Effector CD8-positive, alpha-beta T cell (primary cell): ENCODE data around the gene TASP1.

Source experiments
- DNase-seq: peaks from one replicate; lab custom pipeline; 2025; lab: John Stamatoyannopoulos, UW

The TASP1 gene

GRCh38 chr20:13567663-13568062 is 71.1 kb downstream of the TASP1 start:
- DNase-seq, result no peak

- no peak for DNase-seq
Observed at GRCh38 chr20:13563854-13564253, 74.9 kb downstream of the TASP1 start.

- DNase-seq, result no peak
Observed at GRCh38 chr20:13554706-13555105, 84.0 kb downstream of the TASP1 start.

DNA sequence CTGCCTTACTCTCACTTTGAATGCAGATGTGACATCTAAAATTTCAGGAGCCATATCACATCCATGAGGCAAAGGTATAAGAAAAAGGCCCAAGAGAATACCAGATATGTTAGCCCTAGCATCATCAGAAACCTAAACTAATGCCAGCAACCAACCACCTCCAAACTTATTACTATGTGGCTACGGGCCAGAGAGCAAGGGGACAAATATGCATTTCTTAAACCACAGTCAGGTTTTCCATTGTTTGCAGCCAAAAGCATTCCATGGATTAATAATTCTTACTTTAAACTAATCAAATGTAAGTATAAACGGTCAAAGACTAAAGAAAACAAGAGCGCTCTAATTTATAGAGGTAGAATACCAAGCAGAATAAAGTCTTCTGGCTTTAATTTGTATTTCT is 84.7 kb downstream of the TASP1 start:
- no peak for DNase-seq

DNA sequence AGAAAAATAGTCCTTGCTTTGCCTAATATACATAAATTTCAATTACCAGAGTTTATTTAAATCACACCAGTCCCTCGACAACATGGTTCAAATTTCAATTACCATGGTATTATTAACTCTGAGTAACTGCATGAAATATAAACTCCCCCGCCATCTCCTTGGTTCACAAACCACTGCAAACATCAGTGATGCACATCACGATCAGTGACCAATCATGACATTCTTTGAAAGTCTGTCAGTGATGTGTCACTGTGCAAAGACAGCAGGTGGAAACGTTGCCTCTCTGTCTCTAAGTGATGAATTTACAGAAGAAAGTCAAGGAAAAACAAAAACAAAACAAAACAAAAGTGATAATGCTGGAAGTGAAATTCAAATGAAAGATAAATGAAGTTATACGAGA is 86.7 kb downstream of the TASP1 start:
- DNase-seq, result no peak

- DNase-seq, result no peak
Observed at GRCh38 chr20:13549451-13549850, 89.3 kb downstream of the TASP1 start.

- DNase-seq, result peak; percentile 47
Observed at GRCh38 chr20:13546497-13547131, 92.1 kb downstream of the TASP1 start.

DNA sequence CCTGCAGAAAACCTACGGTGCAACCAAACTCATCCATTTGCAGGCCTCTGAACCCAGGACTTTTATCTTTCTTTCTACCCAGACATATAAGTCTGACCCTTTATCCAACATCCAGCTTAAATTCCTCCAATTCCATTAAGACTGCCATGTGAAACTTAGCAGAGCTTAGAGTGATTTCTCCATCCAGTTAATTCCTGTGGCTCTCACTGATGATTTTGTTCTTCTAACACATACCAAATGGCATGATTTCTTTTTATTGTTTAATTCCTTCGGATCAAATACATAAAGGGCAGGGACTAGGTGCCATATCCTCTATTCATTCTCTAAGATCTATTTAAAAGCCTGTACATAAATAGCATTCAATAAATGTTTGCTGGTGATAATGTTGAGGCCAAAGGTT is 92.9 kb downstream of the TASP1 start:
- no peak for DNase-seq

GRCh38 chr20:13543783-13544182 is 94.9 kb downstream of the TASP1 start:
- no peak for DNase-seq

GRCh38 chr20:13535627-13536026 is 103.1 kb downstream of the TASP1 start:
- DNase-seq, result no peak

DNA sequence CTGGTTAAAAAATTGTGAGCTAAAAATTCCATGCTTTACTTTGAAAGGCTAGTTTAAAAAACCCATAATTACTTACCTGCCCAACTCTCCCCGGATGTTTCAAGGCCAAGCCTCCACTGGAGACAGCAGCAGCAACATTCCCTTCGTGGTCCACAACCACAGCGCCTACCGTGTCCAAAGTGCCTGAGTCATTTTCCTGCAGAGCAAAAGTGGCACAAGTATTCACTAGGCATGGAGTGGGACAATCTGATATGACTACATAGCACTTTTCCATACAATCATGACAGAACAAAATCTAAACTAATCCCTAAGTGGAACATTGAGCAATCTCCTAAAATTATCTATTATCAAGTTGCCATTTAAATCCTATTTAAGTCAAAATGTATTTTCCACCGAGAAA is 104.8 kb downstream of the TASP1 start:
- no peak for DNase-seq

GRCh38 chr20:13530146-13530545 is 108.6 kb downstream of the TASP1 start:
- DNase-seq, result no peak

- no peak for DNase-seq
Observed at GRCh38 chr20:13526551-13526950, 112.2 kb downstream of the TASP1 start.

DNA sequence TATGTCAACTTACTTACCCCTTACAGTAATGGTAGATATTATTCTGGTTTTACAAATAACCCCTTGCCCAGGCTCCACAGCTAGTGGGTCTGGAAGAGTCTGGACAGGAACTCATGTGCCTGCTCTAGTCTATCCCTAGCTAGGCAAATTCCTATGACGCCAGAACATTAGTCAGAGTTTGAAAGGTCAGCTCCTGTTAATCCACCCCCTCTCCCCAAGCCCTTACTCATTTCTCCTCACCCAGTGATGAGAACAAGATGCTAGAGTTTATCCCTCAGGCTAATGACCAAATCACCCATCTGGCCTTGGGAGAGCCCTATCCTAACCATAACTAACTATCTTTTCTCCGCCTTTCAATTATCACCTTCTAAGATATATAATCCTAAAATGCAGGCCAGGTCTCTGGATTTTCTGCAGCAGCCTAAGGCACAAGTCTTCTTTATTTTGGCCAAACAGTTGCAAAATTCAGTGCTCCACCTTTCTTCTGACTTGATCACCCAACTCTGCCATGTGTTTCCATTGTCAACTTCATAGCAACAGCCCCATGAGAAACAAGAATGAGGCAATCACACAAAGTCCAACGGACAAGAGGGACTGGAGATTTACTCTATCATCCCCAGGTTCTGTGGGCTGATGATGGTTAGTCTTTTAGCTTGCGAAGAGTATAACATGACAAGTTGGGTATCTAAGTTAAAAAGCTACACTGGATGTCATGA is 113.3 kb downstream of the TASP1 start:
- DNase-seq, result no peak

GRCh38 chr20:13524339-13524738 is 114.4 kb downstream of the TASP1 start:
- DNase-seq, result no peak

DNA sequence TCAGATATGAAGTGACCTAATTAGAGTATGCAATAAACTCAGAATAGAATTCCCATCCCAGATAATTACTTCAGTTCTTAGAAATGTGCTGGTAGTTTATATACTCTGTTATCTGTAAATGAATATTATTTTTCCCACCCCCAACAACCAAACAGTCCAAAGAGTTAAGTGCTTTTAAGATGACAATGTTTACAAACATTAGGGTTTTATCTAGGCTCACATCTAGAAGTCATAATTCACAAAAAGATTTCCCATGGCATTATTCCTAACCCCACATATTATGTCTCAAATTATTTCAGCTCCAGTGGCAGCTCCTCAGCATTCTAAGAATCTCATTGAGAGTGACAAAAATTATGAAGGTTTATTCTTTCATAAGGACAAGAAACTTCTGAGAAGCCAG is 120.9 kb downstream of the TASP1 start:
- no peak for DNase-seq

- no peak for DNase-seq
Observed at GRCh38 chr20:13515796-13516558, 122.8 kb downstream of the TASP1 start.

- no peak for DNase-seq
Observed at GRCh38 chr20:13515291-13515690, 123.4 kb downstream of the TASP1 start.

- DNase-seq, result no peak
Observed at GRCh38 chr20:13510837-13511488, 127.8 kb downstream of the TASP1 start.

DNA sequence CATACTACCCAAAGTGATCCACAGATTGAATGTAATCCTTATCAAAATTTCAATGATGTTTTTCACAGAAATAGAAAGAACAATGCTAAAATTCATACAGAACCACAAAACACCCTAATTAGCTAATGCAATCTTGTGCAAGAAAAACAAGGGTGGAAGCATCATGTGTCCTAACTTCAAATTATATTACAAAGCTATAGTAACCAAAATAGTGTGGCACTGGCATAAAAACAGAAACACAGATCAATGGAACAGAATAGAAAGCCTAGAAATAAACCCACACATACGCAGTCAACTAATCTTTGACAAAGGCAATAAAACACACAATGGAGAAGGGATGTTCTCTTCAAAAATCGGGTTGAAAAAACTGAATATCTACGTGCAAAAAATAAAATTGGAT is 131.1 kb downstream of the TASP1 start:
- DNase-seq, result no peak

DNA sequence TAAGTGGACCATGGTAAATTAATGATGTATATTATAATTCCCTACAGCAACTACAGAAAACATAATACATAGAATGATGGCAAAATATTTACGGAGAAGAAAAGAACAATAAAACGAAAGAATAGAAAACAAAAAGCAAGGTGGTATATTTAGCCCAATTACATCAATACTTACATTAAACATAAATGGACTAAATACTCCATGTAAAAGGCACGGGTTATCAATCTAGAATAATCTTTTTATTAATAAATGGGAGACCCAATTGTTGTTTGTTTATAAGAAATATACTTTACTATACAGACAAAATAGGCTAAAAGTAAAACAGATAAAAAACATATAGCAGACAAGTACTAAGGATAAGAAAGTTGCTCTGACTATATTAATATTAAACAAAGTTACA is 137.2 kb downstream of the TASP1 start:
- DNase-seq, result no peak

DNA sequence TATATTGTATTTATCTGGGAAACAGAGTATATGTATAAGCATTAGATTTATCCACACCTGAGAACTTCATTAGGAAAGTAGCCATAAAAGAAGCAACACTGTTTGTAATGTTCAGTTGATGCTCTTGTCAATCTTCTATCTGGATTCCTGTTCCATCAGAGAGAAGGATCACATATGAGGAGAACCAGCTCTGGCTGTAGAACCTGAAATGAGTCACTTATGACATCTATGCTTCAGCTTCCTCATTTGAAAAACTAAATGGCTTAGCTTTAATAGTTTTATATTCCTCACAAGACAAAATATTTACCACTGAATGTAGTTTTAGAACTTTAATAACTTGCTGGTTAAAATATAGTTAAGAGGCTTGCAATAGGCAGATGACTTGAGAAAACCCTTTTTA is 144.7 kb downstream of the TASP1 start:
- DNase-seq, result no peak

DNA sequence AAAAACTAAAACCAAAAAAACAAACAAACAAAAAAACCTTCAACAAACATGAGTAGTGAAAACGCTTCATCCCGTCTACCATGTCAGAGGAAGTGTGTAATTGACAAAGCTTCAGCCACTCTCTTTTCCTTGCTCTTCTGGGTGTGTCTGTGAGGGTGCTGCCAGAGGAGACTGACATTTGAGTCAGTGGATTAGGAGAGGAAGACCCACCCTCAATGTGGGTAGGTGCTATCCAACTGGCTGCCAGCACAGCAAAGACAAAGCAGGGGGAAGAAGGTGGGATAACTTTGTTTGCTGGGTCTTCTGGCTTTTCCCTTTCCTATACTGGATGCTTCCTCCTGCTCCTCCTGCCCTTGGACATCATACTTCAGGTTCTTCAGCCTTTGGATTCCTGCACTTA is 145.6 kb downstream of the TASP1 start:
- no peak for DNase-seq
